ENCODE results near the gene ABHD12.

ABHD12 gene

GRCh38 chr20:25321991-25322390, 68.6 kb downstream of the ABHD12 start:
- no peaks in the 10 kb centered on the region for H3K27me3 ChIP-seq (ENCODE audit: insufficient read depth, low read length)
- H2AFZ ChIP-seq (ENCODE audit: low read length, unreplicated experiment) = no peak overlapping the region
- peaks cover 3% of the 10 kb centered on the region for H3K79me2 ChIP-seq (ENCODE audit: control insufficient read depth, insufficient read depth, low read length, unreplicated experiment)
- no peaks in the 10 kb centered on the region for H3K4me1 ChIP-seq (ENCODE audit: control insufficient read depth, insufficient read depth, low read length, unreplicated experiment)
- H3K4me3 ChIP-seq (ENCODE audit: low read depth, low read length) = no peak overlapping the region
- no peak overlapping the region for H3K27ac ChIP-seq (ENCODE audit: low read depth, low read length)
- H3K36me3 ChIP-seq (ENCODE audit: insufficient read depth, low read length) = 0 out of 2 replicates have a peak, but pooled peaks cover 4% of the 10 kb centered on the region

GRCh38 chr20:25321262-25321831, 69.3 kb downstream of the ABHD12 start:
- H3K4me1 ChIP-seq (ENCODE audit: control insufficient read depth, insufficient read depth, low read length, unreplicated experiment) = no peaks in the 10 kb centered on the region

GRCh38 chr20:25320035-25320800, 70.4 kb downstream of the ABHD12 start:
- Histone ChIP-seq H3K27ac (ENCODE audit: low read depth, low read length) (no peak overlapping the region), H3K4me3 (ENCODE audit: low read depth, low read length) (no peak overlapping the region), H3K4me1 (ENCODE audit: control insufficient read depth, insufficient read depth, low read length, unreplicated experiment) (peaks cover 9% of the 10 kb centered on the region), H3K36me3 (ENCODE audit: insufficient read depth, low read length) (0 out of 2 replicates have a peak, but pooled peaks cover 4% of the 10 kb centered on the region), H2AFZ (ENCODE audit: low read length, unreplicated experiment) (no peak overlapping the region), H3K27me3 (ENCODE audit: insufficient read depth, low read length) (no peaks in the 10 kb centered on the region), H3K79me2 (ENCODE audit: control insufficient read depth, insufficient read depth, low read length, unreplicated experiment) (no peaks in the 10 kb centered on the region)

More at GRCh38 chr20:25321262-25321831, 69.3 kb downstream of the ABHD12 start:
- no peak overlapping the region for H2AFZ ChIP-seq (ENCODE audit: low read length, unreplicated experiment)
- H3K79me2 ChIP-seq (ENCODE audit: control insufficient read depth, insufficient read depth, low read length, unreplicated experiment) = peaks cover 3% of the 10 kb centered on the region
- no peaks in the 10 kb centered on the region for H3K27me3 ChIP-seq (ENCODE audit: insufficient read depth, low read length)
- H3K27ac ChIP-seq (ENCODE audit: low read depth, low read length) = no peak overlapping the region
- 0 out of 2 replicates have a peak, but pooled peaks cover 4% of the 10 kb centered on the region for H3K36me3 ChIP-seq (ENCODE audit: insufficient read depth, low read length)
- H3K4me3 ChIP-seq (ENCODE audit: low read depth, low read length) = no peak overlapping the region

GRCh38 chr20:25319241-25320034, 71.2 kb downstream of the ABHD12 start:
- no peaks in the 10 kb centered on the region for H3K79me2 ChIP-seq (ENCODE audit: control insufficient read depth, insufficient read depth, low read length, unreplicated experiment)
- no peak overlapping the region for H3K27ac ChIP-seq (ENCODE audit: low read depth, low read length)
- no peak overlapping the region for H3K4me3 ChIP-seq (ENCODE audit: low read depth, low read length)
- H3K4me1 ChIP-seq (ENCODE audit: control insufficient read depth, insufficient read depth, low read length, unreplicated experiment) = peaks cover 14% of the 10 kb centered on the region
- 0 out of 2 replicates have a peak, but pooled peaks cover 4% of the 10 kb centered on the region for H3K36me3 ChIP-seq (ENCODE audit: insufficient read depth, low read length)
- H2AFZ ChIP-seq (ENCODE audit: low read length, unreplicated experiment) = no peak overlapping the region
- no peaks in the 10 kb centered on the region for H3K27me3 ChIP-seq (ENCODE audit: insufficient read depth, low read length)

- 0 out of 2 replicates have a peak, but pooled peaks cover 4% of the 10 kb centered on the region for H3K36me3 ChIP-seq (ENCODE audit: insufficient read depth, low read length)
- peaks cover 16% of the 10 kb centered on the region for H3K4me1 ChIP-seq (ENCODE audit: control insufficient read depth, insufficient read depth, low read length, unreplicated experiment)
Measured at GRCh38 chr20:25318471-25319240, 72.0 kb downstream of the ABHD12 start.

GRCh38 chr20:25317351-25318075, 73.1 kb downstream of the ABHD12 start:
- Histone ChIP-seq H2AFZ (ENCODE audit: low read length, unreplicated experiment) (no peak overlapping the region), H3K36me3 (ENCODE audit: insufficient read depth, low read length) (no peaks in the 10 kb centered on the region), H3K4me3 (ENCODE audit: low read depth, low read length) (no peak overlapping the region), H3K4me1 (ENCODE audit: control insufficient read depth, insufficient read depth, low read length, unreplicated experiment) (peaks cover 17% of the 10 kb centered on the region), H3K27ac (ENCODE audit: low read depth, low read length) (no peak overlapping the region), H3K27me3 (ENCODE audit: insufficient read depth, low read length) (no peaks in the 10 kb centered on the region), H3K79me2 (ENCODE audit: control insufficient read depth, insufficient read depth, low read length, unreplicated experiment) (no peaks in the 10 kb centered on the region)

More at GRCh38 chr20:25318471-25319240, 72.0 kb downstream of the ABHD12 start:
- no peaks in the 10 kb centered on the region for H3K27me3 ChIP-seq (ENCODE audit: insufficient read depth, low read length)
- H3K4me3 ChIP-seq (ENCODE audit: low read depth, low read length) = no peak overlapping the region
- H3K27ac ChIP-seq (ENCODE audit: low read depth, low read length) = no peak overlapping the region
- no peak overlapping the region for H2AFZ ChIP-seq (ENCODE audit: low read length, unreplicated experiment)
- H3K79me2 ChIP-seq (ENCODE audit: control insufficient read depth, insufficient read depth, low read length, unreplicated experiment) = no peaks in the 10 kb centered on the region

GRCh38 chr20:25316506-25317190, 74.0 kb downstream of the ABHD12 start:
- H3K4me3 ChIP-seq (ENCODE audit: low read depth, low read length) = no peak overlapping the region
- no peak overlapping the region for H2AFZ ChIP-seq (ENCODE audit: low read length, unreplicated experiment)
- no peaks in the 10 kb centered on the region for H3K36me3 ChIP-seq (ENCODE audit: insufficient read depth, low read length)
- no peaks in the 10 kb centered on the region for H3K79me2 ChIP-seq (ENCODE audit: control insufficient read depth, insufficient read depth, low read length, unreplicated experiment)
- H3K27ac ChIP-seq (ENCODE audit: low read depth, low read length) = no peak overlapping the region
- H3K27me3 ChIP-seq (ENCODE audit: insufficient read depth, low read length) = no peaks in the 10 kb centered on the region
- peaks cover 21% of the 10 kb centered on the region for H3K4me1 ChIP-seq (ENCODE audit: control insufficient read depth, insufficient read depth, low read length, unreplicated experiment)

- Histone ChIP-seq H3K36me3 (ENCODE audit: insufficient read depth, low read length) (no peaks in the 10 kb centered on the region), H3K4me3 (ENCODE audit: low read depth, low read length) (no peak overlapping the region), H2AFZ (ENCODE audit: low read length, unreplicated experiment) (no peak overlapping the region), H3K79me2 (ENCODE audit: control insufficient read depth, insufficient read depth, low read length, unreplicated experiment) (no peaks in the 10 kb centered on the region), H3K27ac (ENCODE audit: low read depth, low read length) (peak overlapping the region; percentile 41; the same call in 1 of the 2 replicates), H3K27me3 (ENCODE audit: insufficient read depth, low read length) (no peaks in the 10 kb centered on the region), H3K4me1 (ENCODE audit: control insufficient read depth, insufficient read depth, low read length, unreplicated experiment) (peaks cover 31% of the 10 kb centered on the region)
Measured at GRCh38 chr20:25315418-25316210, 75.0 kb downstream of the ABHD12 start.

Measured in ACC112 (cell line).